Neural progenitor cell (in vitro differentiated cells): ENCODE measurements around the gene CISTR. TPM values are rescaled to one million over a fixed set of nuclear protein-coding genes. Genes with fewer than 3 reads are reported as not detected.

Experiments used
- DNase-seq: peaks from one replicate; pipeline ENCODE4 v3.0.0-alpha.2; 2016; ENCODE audit warnings: low spot score
- H2AFZ ChIP-seq: fragments of 200-600 bp; sonication (generic); replicated peaks from 2 replicates; pipeline ENCODE4 v1.6.1; 2016; ENCODE audit warnings: antibody characterized with exemption
- H3F3A ChIP-seq: fragments of 200-600 bp; sonication (generic); 2 replicates; pipeline ENCODE4 v1.6.1; 2016; ENCODE audit warnings: antibody characterized with exemption, low read depth
- H3K27ac ChIP-seq: fragments of 200-600 bp; sonication (generic); 2 replicates; pipeline ENCODE4 v1.5.1; 2016; ENCODE audit warnings: mild to moderate bottlenecking
- H3K27me3 ChIP-seq: fragments of 200-600 bp; sonication (generic); 2 replicates; pipeline ENCODE4 v1.6.1; 2016; ENCODE audit warnings: mild to moderate bottlenecking, moderate library complexity
- H3K36me3 ChIP-seq: fragments of 200-600 bp; sonication (generic); 2 replicates; pipeline ENCODE4 v1.5.1; 2016
- H3K4me1 ChIP-seq: fragments of 200-600 bp; sonication (generic); 2 replicates; pipeline ENCODE4 v1.6.1; 2016; ENCODE audit warnings: mixed run types
- H3K4me2 ChIP-seq: fragments of 200-600 bp; sonication (generic); 2 replicates; pipeline ENCODE4 v1.6.1; 2016
- H3K4me3 ChIP-seq: fragments of 200-600 bp; sonication (generic); 2 replicates; pipeline ENCODE4 v1.5.1; 2016
- H3K79me2 ChIP-seq: fragments of 200-600 bp; sonication (generic); 2 replicates; pipeline ENCODE4 v1.6.1; 2016; ENCODE audit warnings: low read depth
- H3K9ac ChIP-seq: fragments of 200-600 bp; sonication (generic); 2 replicates; pipeline ENCODE4 v1.6.1; 2016
- H3K9me3 ChIP-seq: fragments of 200-600 bp; sonication (generic); 2 replicates; pipeline ENCODE4 v1.5.1; 2016; ENCODE audit warnings: low read depth
- H4K20me1 ChIP-seq: fragments of 200-600 bp; sonication (generic); 2 replicates; pipeline ENCODE4 v1.6.1; 2016; ENCODE audit warnings: low read depth
- H3K27ac Mint-ChIP-seq: 3 replicates; pipeline ENCODE4 v1.8.0; 2021; ENCODE audit warnings: mixed read lengths
- H3K27me3 Mint-ChIP-seq: 2 replicates; pipeline ENCODE4 v1.8.0; 2022; ENCODE audit warnings: low read depth, mild to moderate bottlenecking, inconsistent platforms, moderate library complexity, mixed read lengths; ENCODE audit not compliant: insufficient read depth
- H3K36me3 Mint-ChIP-seq: 3 replicates; pipeline ENCODE4 v1.8.0; 2021; ENCODE audit warnings: mixed read lengths
- H3K4me1 Mint-ChIP-seq: 3 replicates; pipeline ENCODE4 v1.8.0; 2021; ENCODE audit warnings: mixed read lengths
- H3K4me3 Mint-ChIP-seq: 3 replicates; pipeline ENCODE4 v1.8.0; 2021; ENCODE audit warnings: mild to moderate bottlenecking, moderate library complexity, mixed read lengths
- H3K9me3 Mint-ChIP-seq: 3 replicates; pipeline ENCODE4 v1.8.0; 2020; ENCODE audit warnings: mixed read lengths
- EZH2 ChIP-seq: fragments of 200-600 bp; sonication (generic); IDR thresholded peaks from 2 replicates; pipeline ENCODE4 v1.6.1; 2017; ENCODE audit warnings: antibody characterized with exemption, mild to moderate bottlenecking, moderate library complexity
- EZH2phosphoT487 ChIP-seq: fragments of 200-600 bp; sonication (generic); IDR thresholded peaks from 2 replicates; pipeline ENCODE4 v1.6.1; 2017; ENCODE audit warnings: antibody characterized with exemption
- total RNA-seq: library from RNA; depleted of rRNA; stranded (reverse); fragments of >200 nt; gene quantifications from 2 replicates; pipeline ENCODE4 v1.2.3, GENCODE V29; 2015; ENCODE audit warnings: low replicate concordance
- TF ChIP-seq, protein P1 (sequence below): fragments of 200-600 bp; sonication (generic); IDR thresholded peaks from 2 replicates; pipeline ENCODE4 v1.5.1; 2017; ENCODE audit warnings: antibody characterized with exemption, mild to moderate bottlenecking

CISTR gene
- total RNA-seq, 1 donor from 2014 or later: not detected

- no peaks in the 10 kb centered on the region for H3K36me3 Mint-ChIP-seq
- H3K27me3 Mint-ChIP-seq: peaks cover 3% of the 10 kb centered on the region
- H3K36me3 ChIP-seq: peaks cover 3% of the 10 kb centered on the region
- no peak overlapping the region for H3K4me3 Mint-ChIP-seq
- no peaks in the 10 kb centered on the region for H3K9me3 ChIP-seq
- H3F3A ChIP-seq: no peaks in the 10 kb centered on the region
- no peak overlapping the region for H3K27ac ChIP-seq
- TF ChIP-seq EZH2phosphoT487: no peak
- no peak for TF ChIP-seq EZH2
- TF ChIP-seq, protein P1, sequence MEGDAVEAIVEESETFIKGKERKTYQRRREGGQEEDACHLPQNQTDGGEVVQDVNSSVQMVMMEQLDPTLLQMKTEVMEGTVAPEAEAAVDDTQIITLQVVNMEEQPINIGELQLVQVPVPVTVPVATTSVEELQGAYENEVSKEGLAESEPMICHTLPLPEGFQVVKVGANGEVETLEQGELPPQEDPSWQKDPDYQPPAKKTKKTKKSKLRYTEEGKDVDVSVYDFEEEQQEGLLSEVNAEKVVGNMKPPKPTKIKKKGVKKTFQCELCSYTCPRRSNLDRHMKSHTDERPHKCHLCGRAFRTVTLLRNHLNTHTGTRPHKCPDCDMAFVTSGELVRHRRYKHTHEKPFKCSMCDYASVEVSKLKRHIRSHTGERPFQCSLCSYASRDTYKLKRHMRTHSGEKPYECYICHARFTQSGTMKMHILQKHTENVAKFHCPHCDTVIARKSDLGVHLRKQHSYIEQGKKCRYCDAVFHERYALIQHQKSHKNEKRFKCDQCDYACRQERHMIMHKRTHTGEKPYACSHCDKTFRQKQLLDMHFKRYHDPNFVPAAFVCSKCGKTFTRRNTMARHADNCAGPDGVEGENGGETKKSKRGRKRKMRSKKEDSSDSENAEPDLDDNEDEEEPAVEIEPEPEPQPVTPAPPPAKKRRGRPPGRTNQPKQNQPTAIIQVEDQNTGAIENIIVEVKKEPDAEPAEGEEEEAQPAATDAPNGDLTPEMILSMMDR: no peak
- DNase-seq: no peak
- H3K27ac Mint-ChIP-seq: no peak overlapping the region
- no peak overlapping the region for H3K9ac ChIP-seq
- no peak overlapping the region for H2AFZ ChIP-seq
- no peak overlapping the region for H3K4me2 ChIP-seq
- H3K4me3 ChIP-seq: no peak overlapping the region
- H4K20me1 ChIP-seq: no peaks in the 10 kb centered on the region
- H3K27me3 ChIP-seq: peaks cover 89% of the 10 kb centered on the region
- H3K9me3 Mint-ChIP-seq: no peaks in the 10 kb centered on the region
- H3K79me2 ChIP-seq: no peaks in the 10 kb centered on the region
- H3K4me1 ChIP-seq: peaks cover 8% of the 10 kb centered on the region
- H3K4me1 Mint-ChIP-seq: no peaks in the 10 kb centered on the region
Measured at GRCh38 chr12:53788892-53789291, 37.1 kb upstream of the CISTR start.

DNA sequence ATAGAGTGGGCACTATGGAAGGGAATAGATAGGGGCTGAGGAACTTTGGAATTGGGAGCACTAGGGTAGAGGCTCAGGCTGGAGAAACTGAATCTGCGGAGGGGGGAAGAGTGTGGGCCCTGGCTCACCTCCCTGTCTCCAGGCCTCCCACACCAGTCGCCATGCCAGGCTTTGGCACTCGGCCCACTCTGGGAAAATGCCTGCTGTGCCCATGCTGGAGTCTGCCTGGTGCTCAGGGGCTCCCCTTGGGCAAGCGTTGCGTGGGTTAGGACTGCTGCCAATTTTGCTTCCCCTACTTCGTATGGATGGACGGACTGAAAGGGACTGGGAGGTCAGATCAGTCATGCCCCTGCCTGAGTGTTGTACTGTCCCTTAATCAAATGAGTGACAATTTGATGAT is 34.6 kb upstream of the CISTR start:
- Mint-ChIP-seq H3K27ac (no peak overlapping the region), H3K4me3 (no peak overlapping the region), H3K36me3 (no peaks in the 10 kb centered on the region), H3K4me1 (no peaks in the 10 kb centered on the region), H3K27me3 (peaks cover 14% of the 10 kb centered on the region), H3K9me3 (no peaks in the 10 kb centered on the region)
- H3K79me2 ChIP-seq: no peaks in the 10 kb centered on the region
- no peak for DNase-seq
- no peaks in the 10 kb centered on the region for H3K9me3 ChIP-seq
- no peak overlapping the region for H2AFZ ChIP-seq
- H3K27ac ChIP-seq: no peak overlapping the region
- H3K9ac ChIP-seq: no peak overlapping the region
- H3K4me3 ChIP-seq: no peak overlapping the region
- no peaks in the 10 kb centered on the region for H4K20me1 ChIP-seq
- TF ChIP-seq, protein P1: no peak
- TF ChIP-seq EZH2 (no peak), EZH2phosphoT487 (no peak)
- H3K27me3 ChIP-seq: peaks cover 89% of the 10 kb centered on the region
- H3K4me2 ChIP-seq: no peak overlapping the region
- peaks cover 8% of the 10 kb centered on the region for H3K4me1 ChIP-seq
- peaks cover 3% of the 10 kb centered on the region for H3K36me3 ChIP-seq
- H3F3A ChIP-seq: no peaks in the 10 kb centered on the region

DNA sequence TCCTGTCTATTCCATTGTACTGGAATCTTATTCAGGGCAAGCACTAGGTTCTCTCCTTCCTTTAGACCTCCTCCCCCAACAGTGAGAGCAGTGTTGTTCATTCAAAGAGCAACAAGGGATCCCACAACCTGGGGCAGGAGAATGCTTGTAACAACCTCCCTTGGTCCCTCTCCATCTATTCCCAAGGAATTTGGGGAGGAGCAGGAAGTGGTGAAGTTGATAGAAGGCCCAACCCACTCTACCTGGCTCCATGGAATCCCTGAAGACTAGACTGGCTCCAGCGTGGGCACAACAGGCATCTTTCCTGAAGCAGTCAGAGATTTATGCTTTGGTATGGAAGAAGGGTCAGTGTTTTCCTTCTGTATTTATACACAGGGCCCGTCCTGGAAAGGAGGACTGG is 33.4 kb upstream of the CISTR start:
- Mint-ChIP-seq H3K27ac (no peak overlapping the region), H3K4me3 (no peak overlapping the region), H3K36me3 (no peaks in the 10 kb centered on the region), H3K27me3 (peaks cover 18% of the 10 kb centered on the region), H3K9me3 (no peaks in the 10 kb centered on the region), H3K4me1 (no peaks in the 10 kb centered on the region)
- H3K36me3 ChIP-seq: peaks cover 3% of the 10 kb centered on the region
- H4K20me1 ChIP-seq: no peaks in the 10 kb centered on the region
- TF ChIP-seq EZH2: no peak
- TF ChIP-seq, protein P1: no peak
- no peak for TF ChIP-seq EZH2phosphoT487
- no peak overlapping the region for H3K4me3 ChIP-seq
- H3F3A ChIP-seq: no peaks in the 10 kb centered on the region
- no peak for DNase-seq
- no peak overlapping the region for H3K27ac ChIP-seq
- peaks cover 95% of the 10 kb centered on the region for H3K27me3 ChIP-seq
- H3K4me1 ChIP-seq: peaks cover 8% of the 10 kb centered on the region
- H3K9me3 ChIP-seq: no peaks in the 10 kb centered on the region
- H3K9ac ChIP-seq: no peak overlapping the region
- no peak overlapping the region for H3K4me2 ChIP-seq
- no peak overlapping the region for H2AFZ ChIP-seq
- H3K79me2 ChIP-seq: no peaks in the 10 kb centered on the region
